H1 (cell line): ENCODE results near the gene PACRGL. TPM values are rescaled to one million over a fixed set of nuclear protein-coding genes. Genes with fewer than 3 reads are reported as not detected.

ENCODE experiments used
- CHD2 ChIP-seq: IDR thresholded peaks from 2 replicates; pipeline ENCODE4 v1.6.1; 2012; ENCODE audit warnings: low read length, improper control_type of control experiment
- CTCF ChIP-seq, 3 experiments: IDR thresholded peaks; 1 replicate in 2 of 3; 2 replicates in 1 of 3; pipeline versions ENCODE4 v1.5.1 to v1.6.1; 2011; ENCODE audit warnings: low read length in 3 of 3, mild to moderate bottlenecking in 3 of 3, inconsistent platforms in 2 of 3, low read depth in 1 of 3, moderate library complexity in 1 of 3; ENCODE audit not compliant: insufficient read depth in 1 of 3; ENCODE audit errors: control extremely low read depth in 1 of 3
- POLR2AphosphoS5 ChIP-seq: IDR thresholded peaks from 2 replicates; pipeline ENCODE4 v1.6.1; 2011; ENCODE audit warnings: low read depth, low read length
- RBBP5 ChIP-seq: IDR thresholded peaks from 2 replicates; pipeline ENCODE4 v1.7.1; 2012; ENCODE audit warnings: low read depth, mild to moderate bottlenecking, inconsistent platforms, low read length, moderate library complexity, borderline replicate concordance
- ZNF274 ChIP-seq: IDR thresholded peaks from 2 replicates; pipeline ENCODE4 v1.7.0; 2012; ENCODE audit warnings: low read length, borderline replicate concordance; ENCODE audit errors: extremely low read depth
- polyA plus RNA-seq, 7 experiments: library from polyadenylated mRNA; depleted of rRNA in 3 of 7; stranded (reverse) in 5 of 7; unstranded in 2 of 7; fragments of >200 nt in 5 of 7; fragments of 200-250 nt in 2 of 7; gene quantifications; 1 replicate in 5 of 7; 2 replicates in 1 of 7; 4 replicates in 1 of 7; pipeline versions ENCODE4 v1.2.1 to v1.2.3, GENCODE V29; 2011 to 2013; ENCODE audit warnings: missing spikeins in 2 of 7, mixed read lengths in 2 of 7
- total RNA-seq: library from RNA; stranded (reverse); fragmentation: NEBNext Ultra II Directional; extraction: Animal tissue kit (Norgen Biotek cat#: 25700); gene quantifications from 2 replicates; pipeline ENCODE4 v1.2.1, GENCODE V29; 2021

The PACRGL gene
- total and polyA plus RNA-seq, 2 of the 8 experiments (the other 6 are each of a cell fraction or from before 2014, with no cell fraction given), result 7.0 to 13.7 TPM

GRCh38 chr4:20773144-20773997 lies 73.1 kb downstream of the PACRGL start (continued):
- peak; percentile 36 to 77 (median 71) for TF ChIP-seq CTCF (IDR thresholded peaks at IDR 0.05; ENCODE audit: control extremely low read depth in 1 of 3, insufficient read depth in 1 of 3, low read depth in 1 of 3, low read length in 3 of 3)
- TF ChIP-seq RBBP5, result no peak
- no peak for TF ChIP-seq POLR2AphosphoS5
- 0 out of 2 replicates have a peak, but pooled peaks have one; percentile 20 for TF ChIP-seq CHD2
- no peak for TF ChIP-seq ZNF274
